Measurements from ENCODE around the gene IGSF23.

The IGSF23 gene

DNA sequence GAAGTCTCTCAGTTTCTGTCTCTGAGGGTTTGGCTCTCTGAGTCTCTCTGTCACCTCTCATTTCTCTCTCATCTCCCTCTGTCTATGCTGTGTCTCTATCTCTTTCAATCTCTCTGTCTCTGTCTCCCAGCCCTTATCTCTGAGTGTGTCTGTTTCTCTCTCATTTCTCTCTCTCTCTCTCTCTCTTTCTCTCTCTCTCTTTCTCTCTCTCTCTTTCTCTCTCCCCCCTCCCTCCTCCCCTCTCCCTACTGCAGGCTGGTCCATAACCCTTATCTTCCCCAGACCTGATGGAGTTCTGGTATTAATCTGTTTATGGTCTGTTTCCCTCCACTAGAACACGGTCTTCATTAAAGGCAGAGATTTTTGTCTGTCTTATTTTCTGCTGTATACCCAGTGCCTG lies 29.0 kb downstream of the IGSF23 start:
- no peak for DNase-seq
- H3K4me1 Mint-ChIP-seq = peaks cover 25% of the 10 kb centered on the region
- no peaks in the 10 kb centered on the region for H3K9me3 Mint-ChIP-seq
- H3K36me3 Mint-ChIP-seq (ENCODE audit: low read depth) = no peaks in the 10 kb centered on the region
- H3K27ac Mint-ChIP-seq = peak overlapping the region; percentile 11
- H3K4me3 Mint-ChIP-seq = no peak overlapping the region
- peaks cover 14% of the 10 kb centered on the region for H3K27me3 Mint-ChIP-seq (ENCODE audit: low read depth, poor library complexity)
- TF ChIP-seq, protein P1, sequence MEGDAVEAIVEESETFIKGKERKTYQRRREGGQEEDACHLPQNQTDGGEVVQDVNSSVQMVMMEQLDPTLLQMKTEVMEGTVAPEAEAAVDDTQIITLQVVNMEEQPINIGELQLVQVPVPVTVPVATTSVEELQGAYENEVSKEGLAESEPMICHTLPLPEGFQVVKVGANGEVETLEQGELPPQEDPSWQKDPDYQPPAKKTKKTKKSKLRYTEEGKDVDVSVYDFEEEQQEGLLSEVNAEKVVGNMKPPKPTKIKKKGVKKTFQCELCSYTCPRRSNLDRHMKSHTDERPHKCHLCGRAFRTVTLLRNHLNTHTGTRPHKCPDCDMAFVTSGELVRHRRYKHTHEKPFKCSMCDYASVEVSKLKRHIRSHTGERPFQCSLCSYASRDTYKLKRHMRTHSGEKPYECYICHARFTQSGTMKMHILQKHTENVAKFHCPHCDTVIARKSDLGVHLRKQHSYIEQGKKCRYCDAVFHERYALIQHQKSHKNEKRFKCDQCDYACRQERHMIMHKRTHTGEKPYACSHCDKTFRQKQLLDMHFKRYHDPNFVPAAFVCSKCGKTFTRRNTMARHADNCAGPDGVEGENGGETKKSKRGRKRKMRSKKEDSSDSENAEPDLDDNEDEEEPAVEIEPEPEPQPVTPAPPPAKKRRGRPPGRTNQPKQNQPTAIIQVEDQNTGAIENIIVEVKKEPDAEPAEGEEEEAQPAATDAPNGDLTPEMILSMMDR (IDR thresholded peaks at IDR 0.05) = no peak

DNA sequence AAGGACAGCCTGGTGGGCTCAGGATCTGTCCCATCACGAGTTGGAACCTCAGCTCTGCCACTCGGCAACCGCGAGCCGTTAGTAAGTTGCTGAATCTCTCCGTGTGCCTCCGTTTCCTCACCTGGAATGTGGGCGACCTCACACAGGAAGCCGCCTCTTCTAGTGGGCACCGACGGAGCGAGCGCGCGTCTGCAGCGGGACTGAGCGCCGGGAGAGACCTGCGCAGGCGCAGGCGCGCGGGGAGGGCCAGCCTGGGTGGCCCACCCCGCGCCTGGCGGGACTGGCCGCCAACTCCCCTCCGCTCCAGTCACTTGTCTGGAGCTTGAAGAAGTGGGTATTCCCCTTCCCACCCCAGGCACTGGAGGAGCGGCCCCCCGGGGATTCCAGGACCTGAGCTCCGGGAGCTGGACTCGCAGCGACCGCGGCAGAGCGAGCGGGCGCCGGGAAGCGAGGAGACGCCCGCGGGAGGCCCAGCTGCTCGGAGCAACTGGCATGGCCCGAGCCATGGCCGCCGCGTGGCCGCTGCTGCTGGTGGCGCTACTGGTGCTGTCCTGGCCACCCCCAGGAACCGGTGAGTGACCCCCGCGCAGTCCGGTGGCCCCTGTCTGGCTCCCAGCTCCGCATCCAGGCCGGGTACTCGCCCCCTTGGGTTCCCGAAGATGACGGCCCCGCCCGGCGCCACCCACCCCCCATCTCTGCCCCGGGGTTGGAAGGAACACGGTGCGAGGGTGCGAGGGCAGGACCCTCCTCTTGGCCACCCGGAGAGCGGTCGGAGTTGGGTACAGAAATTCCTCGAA lies 30.4 kb downstream of the IGSF23 start, which contains the start of gene PVR:
Gene PVR (plus strand): TSS at position 306 of the 797 bp plus-strand sequence. CDS start 187 bp downstream, at position 493.
- peak within 1 kb of the TSS; percentile 54 for H3K27ac Mint-ChIP-seq
- peaks cover 16% of the 10 kb centered on the region for H3K4me1 Mint-ChIP-seq
- no peaks in the 10 kb centered on the region for H3K9me3 Mint-ChIP-seq
- DNase-seq = peak; percentile 70
- H3K27me3 Mint-ChIP-seq (ENCODE audit: low read depth, poor library complexity) = peaks cover 9% of the 10 kb centered on the region
- H3K36me3 Mint-ChIP-seq (ENCODE audit: low read depth) = peaks cover 4% of the 10 kb centered on the region
- peak within 1 kb of the TSS; percentile 87 for H3K4me3 Mint-ChIP-seq
- TF ChIP-seq, protein P1 (IDR thresholded peaks at IDR 0.05) = no peak

DNA sequence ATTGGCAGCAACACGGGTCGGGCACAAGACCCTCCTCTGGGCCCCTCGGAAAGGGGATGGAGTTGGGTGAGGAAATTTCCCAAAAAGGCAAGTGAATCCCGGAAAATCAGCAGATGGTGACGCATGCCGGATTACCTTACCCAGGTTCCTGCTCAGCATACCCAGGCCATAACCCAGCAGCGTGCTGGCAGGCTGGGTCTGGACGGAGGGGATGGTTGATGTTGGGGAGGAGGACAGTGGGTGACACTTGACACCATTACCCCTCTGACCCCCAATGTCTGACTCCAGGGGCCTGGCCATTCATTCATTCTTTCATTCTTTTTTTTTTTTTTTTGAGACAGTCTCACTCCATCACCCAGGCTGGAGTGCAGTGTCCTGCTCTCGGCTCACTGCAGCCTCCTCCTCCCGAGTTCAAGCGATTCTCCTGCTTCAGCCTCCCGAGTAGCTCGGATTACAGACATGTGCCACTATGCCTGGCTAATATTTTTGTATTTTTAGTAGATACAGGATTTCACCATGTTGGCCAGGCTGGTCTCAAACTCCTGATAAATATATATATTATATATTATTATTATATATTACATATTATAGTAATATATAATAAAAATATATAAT lies 31.1 kb downstream of the IGSF23 start:
- Mint-ChIP-seq H3K9me3 (no peaks in the 10 kb centered on the region), H3K27ac (peak overlapping the region; percentile 54), H3K4me3 (peak overlapping the region; percentile 87), H3K36me3 (ENCODE audit: low read depth) (peaks cover 4% of the 10 kb centered on the region), H3K4me1 (peaks cover 9% of the 10 kb centered on the region), H3K27me3 (ENCODE audit: low read depth, poor library complexity) (peaks cover 9% of the 10 kb centered on the region)
- TF ChIP-seq, protein P1 (IDR thresholded peaks at IDR 0.05) = no peak
- peak; percentile 41 for DNase-seq

DNA sequence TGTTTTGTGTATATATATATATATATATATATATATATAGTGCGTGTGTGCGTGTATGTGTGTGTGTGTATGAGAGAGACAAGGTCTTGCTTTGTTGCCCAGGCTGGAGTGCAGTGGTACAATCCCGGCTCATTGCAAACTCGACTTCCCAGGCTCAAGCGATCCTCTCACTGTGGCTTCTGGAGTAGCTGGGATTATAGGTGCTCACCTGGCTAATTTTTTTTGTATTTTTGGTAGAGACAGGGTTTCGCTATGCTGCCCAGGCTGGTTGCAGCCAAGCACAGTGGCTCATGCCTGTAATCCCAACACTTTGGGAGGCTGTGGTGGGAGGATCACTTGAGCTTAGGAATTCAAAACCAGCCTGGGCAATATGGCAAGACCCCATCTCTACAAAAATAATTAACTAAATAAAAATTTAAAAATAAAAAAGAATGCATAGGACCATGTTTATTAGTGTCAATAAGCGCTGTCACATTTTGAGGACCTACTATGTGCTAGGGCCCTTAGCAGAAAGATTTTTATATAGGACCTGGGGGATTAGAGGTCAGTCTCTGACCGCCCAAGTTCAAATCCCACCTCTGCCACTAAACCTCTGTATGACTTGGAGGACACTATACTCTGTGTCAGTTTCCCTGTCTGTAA lies 32.2 kb downstream of the IGSF23 start:
- TF ChIP-seq, protein P1 (IDR thresholded peaks at IDR 0.05) = no peak
- H3K27ac Mint-ChIP-seq = no peak overlapping the region
- peaks cover 11% of the 10 kb centered on the region for H3K36me3 Mint-ChIP-seq (ENCODE audit: low read depth)
- H3K4me3 Mint-ChIP-seq = no peak overlapping the region
- DNase-seq = no peak
- no peaks in the 10 kb centered on the region for H3K9me3 Mint-ChIP-seq
- H3K4me1 Mint-ChIP-seq = no peaks in the 10 kb centered on the region
- peaks cover 9% of the 10 kb centered on the region for H3K27me3 Mint-ChIP-seq (ENCODE audit: low read depth, poor library complexity)

DNA sequence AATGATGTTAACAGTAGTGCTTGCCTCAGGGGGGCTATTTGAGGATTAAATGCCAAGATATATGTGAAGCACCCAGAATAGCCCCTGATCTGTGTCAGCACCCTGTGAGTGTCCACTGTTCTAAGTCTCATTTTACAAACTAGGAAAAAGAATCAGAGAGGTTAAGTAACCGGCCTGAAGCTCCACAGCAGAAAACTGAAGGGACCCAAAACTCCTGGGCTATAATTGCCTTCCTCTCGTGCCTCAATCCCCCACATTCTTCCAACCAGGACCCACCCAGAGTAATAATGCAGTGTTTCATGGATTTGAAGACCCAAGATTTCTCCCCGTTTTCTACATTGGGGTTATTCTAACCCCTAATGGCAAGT lies 32.7 kb downstream of the IGSF23 start:
- no peak overlapping the region for H3K4me3 Mint-ChIP-seq
- H3K4me1 Mint-ChIP-seq = no peaks in the 10 kb centered on the region
- TF ChIP-seq, protein P1 (IDR thresholded peaks at IDR 0.05) = no peak
- peaks cover 9% of the 10 kb centered on the region for H3K27me3 Mint-ChIP-seq (ENCODE audit: low read depth, poor library complexity)
- no peak for DNase-seq
- H3K9me3 Mint-ChIP-seq = no peaks in the 10 kb centered on the region
- peaks cover 14% of the 10 kb centered on the region for H3K36me3 Mint-ChIP-seq (ENCODE audit: low read depth)
- no peak overlapping the region for H3K27ac Mint-ChIP-seq
